MM.1S (cell line): ENCODE measurements around the gene CCBE1.

Experiments
- DNase-seq: peaks from one replicate; pipeline ENCODE4 v3.0.0-alpha.2; 2015
- H2AFZ ChIP-seq: fragments of 300-600 bp; sonication (generic); 2 replicates; pipeline ENCODE4 v1.6.0; 2016; ENCODE audit warnings: antibody characterized with exemption, low read length
- H3F3A ChIP-seq: fragments of 300-600 bp; sonication (generic); 2 replicates; pipeline ENCODE4 v1.6.1; 2016; ENCODE audit warnings: mild to moderate bottlenecking, antibody characterized with exemption, low read length, moderate library complexity, mixed read lengths; ENCODE audit not compliant: insufficient read depth
- H3K27ac ChIP-seq: fragments of 300-600 bp; sonication (generic); 2 replicates; pipeline ENCODE4 v1.5.1; 2016; ENCODE audit warnings: mild to moderate bottlenecking, low read length
- H3K27me3 ChIP-seq: fragments of 300-600 bp; sonication (generic); replicated peaks from 2 replicates; pipeline ENCODE4 v1.6.0; 2016; ENCODE audit warnings: low read length; ENCODE audit not compliant: insufficient read depth
- H3K36me3 ChIP-seq: fragments of 300-600 bp; sonication (generic); replicated peaks from 2 replicates; pipeline ENCODE4 v1.6.1; 2016; ENCODE audit warnings: mild to moderate bottlenecking, low read length, mixed read lengths; ENCODE audit not compliant: insufficient read depth
- H3K4me1 ChIP-seq: fragments of 300-600 bp; sonication (generic); 2 replicates; pipeline ENCODE4 v1.6.1; 2016; ENCODE audit warnings: low read length, mixed read lengths
- H3K4me2 ChIP-seq: fragments of 300-600 bp; sonication (generic); 2 replicates; pipeline ENCODE4 v1.6.0; 2016; ENCODE audit warnings: low read depth, low read length
- H3K4me3 ChIP-seq: fragments of 300-600 bp; sonication (generic); 2 replicates; pipeline ENCODE4 v1.5.1; 2016; ENCODE audit warnings: low read length, mixed read lengths
- H3K79me2 ChIP-seq: fragments of 300-600 bp; sonication (generic); 2 replicates; pipeline ENCODE4 v1.6.1; 2016; ENCODE audit warnings: mixed run types, low read length, mixed read lengths
- H3K9ac ChIP-seq: fragments of 300-600 bp; sonication (generic); 2 replicates; pipeline ENCODE4 v1.6.1; 2016; ENCODE audit warnings: low read length, mixed read lengths
- H3K9me2 ChIP-seq: fragments of 300-600 bp; sonication (generic); replicated peaks from 2 replicates; pipeline ENCODE4 v1.6.1; 2016; ENCODE audit warnings: mild to moderate bottlenecking, low read length, mixed read lengths; ENCODE audit not compliant: insufficient read depth
- H3K9me3 ChIP-seq: fragments of 300-600 bp; sonication (generic); replicated peaks from 2 replicates; pipeline ENCODE4 v1.6.1; 2016; ENCODE audit warnings: mild to moderate bottlenecking, low read length, mixed read lengths; ENCODE audit not compliant: insufficient read depth
- H4K20me1 ChIP-seq: fragments of 300-600 bp; sonication (generic); 2 replicates; pipeline ENCODE4 v1.6.1; 2016; ENCODE audit warnings: mild to moderate bottlenecking, low read length, moderate library complexity, mixed read lengths; ENCODE audit not compliant: insufficient read depth
- CTCF ChIP-seq: fragments of 300-600 bp; sonication (generic); IDR thresholded peaks from 2 replicates; pipeline ENCODE4 v1.5.1; 2016; ENCODE audit warnings: antibody characterized with exemption, low read length, mixed read lengths
- EZH2 ChIP-seq: fragments of 300-600 bp; sonication (generic); optimal IDR thresholded peaks from 2 replicates; pipeline ENCODE3; 2017; ENCODE audit warnings: low read depth, mild to moderate bottlenecking, antibody characterized with exemption, low read length, mixed read lengths
- EZH2phosphoT487 ChIP-seq: fragments of 300-600 bp; sonication (generic); IDR thresholded peaks from 2 replicates; pipeline ENCODE4 v1.6.1; 2018; ENCODE audit warnings: antibody characterized with exemption, low read length

CCBE1 gene

GRCh38 chr18:59461171-59461570, 236.1 kb downstream of the CCBE1 start:
- Histone ChIP-seq H4K20me1 (no peaks in the 10 kb centered on the region), H3K27ac (no peak overlapping the region), H2AFZ (no peak overlapping the region), H3K9me3 (no peaks in the 10 kb centered on the region), H3K9ac (no peak overlapping the region), H3K4me2 (no peak overlapping the region), H3K27me3 (no peaks in the 10 kb centered on the region), H3K79me2 (no peaks in the 10 kb centered on the region), H3K4me3 (no peak overlapping the region), H3F3A (no peaks in the 10 kb centered on the region), H3K36me3 (no peaks in the 10 kb centered on the region), H3K4me1 (no peaks in the 10 kb centered on the region), H3K9me2 (no peaks in the 10 kb centered on the region)
- no peak for TF ChIP-seq EZH2phosphoT487
- TF ChIP-seq CTCF = no peak
- no peak for TF ChIP-seq EZH2
- DNase-seq = no peak

GRCh38 chr18:59460072-59460420, 237.2 kb downstream of the CCBE1 start:
- H3K4me1 ChIP-seq = no peaks in the 10 kb centered on the region
- H3K9me3 ChIP-seq = no peaks in the 10 kb centered on the region
- DNase-seq = no peak
- H3K4me2 ChIP-seq = no peak overlapping the region
- no peaks in the 10 kb centered on the region for H4K20me1 ChIP-seq
- no peaks in the 10 kb centered on the region for H3K79me2 ChIP-seq
- no peak overlapping the region for H3K4me3 ChIP-seq
- no peaks in the 10 kb centered on the region for H3K27me3 ChIP-seq
- no peak overlapping the region for H2AFZ ChIP-seq
- H3F3A ChIP-seq = no peaks in the 10 kb centered on the region
- no peaks in the 10 kb centered on the region for H3K9me2 ChIP-seq
- H3K27ac ChIP-seq = no peak overlapping the region
- no peak overlapping the region for H3K9ac ChIP-seq
- TF ChIP-seq CTCF (no peak), EZH2phosphoT487 (no peak), EZH2 (no peak)
- H3K36me3 ChIP-seq = no peaks in the 10 kb centered on the region

- Histone ChIP-seq H3K9me2 (no peaks in the 10 kb centered on the region), H3K27ac (no peak overlapping the region), H2AFZ (no peak overlapping the region), H3K27me3 (no peaks in the 10 kb centered on the region), H3F3A (no peaks in the 10 kb centered on the region), H3K79me2 (no peaks in the 10 kb centered on the region), H3K4me3 (no peak overlapping the region), H3K9me3 (no peaks in the 10 kb centered on the region), H3K9ac (no peak overlapping the region), H4K20me1 (no peaks in the 10 kb centered on the region), H3K4me1 (no peaks in the 10 kb centered on the region), H3K36me3 (no peaks in the 10 kb centered on the region), H3K4me2 (no peak overlapping the region)
- peak; percentile 29 for DNase-seq
- TF ChIP-seq EZH2phosphoT487 = no peak
- peak; percentile 58 for TF ChIP-seq CTCF
Observed at GRCh38 chr18:59459369-59460071, 237.7 kb downstream of the CCBE1 start.
